OCI-LY7 (cell line): Measurements from ENCODE around the gene CST3. TPM values are rescaled to one million over a fixed set of nuclear protein-coding genes. Genes with fewer than 3 reads are reported as not detected.

Experiments used
- BruUV-seq: library from RNA; stranded (reverse); fragments of 400-500 nt; replicated peaks from 2 replicates; lab custom pipeline; 2021; lab: Mats Ljungman, UMichigan
- CTCF ChIA-PET: fragments of 300-600 bp; sonication (Branson Sonifier 250); formaldehyde crosslinking; loops from one replicate; lab custom pipeline; 2022; ENCODE audit warnings: antibody characterized with exemption; ENCODE audit not compliant: unreplicated experiment; lab: Charles Lee
- POLR2A ChIA-PET: fragments of 300-600 bp; sonication (Branson Sonifier 250); formaldehyde crosslinking; loops from one replicate; lab custom pipeline; 2022; ENCODE audit warnings: antibody characterized with exemption; lab: Charles Lee
- DNase-seq: peaks from one replicate; pipeline ENCODE4 v3.0.0-alpha.2; 2015; ENCODE audit warnings: low spot score
- H2AFZ ChIP-seq: fragments of 200-600 bp; sonication (generic), shearing (Covaris generic); 2 replicates; pipeline ENCODE4 v1.6.1; 2014; ENCODE audit warnings: mild to moderate bottlenecking, antibody characterized with exemption, low read length, moderate library complexity
- H3K27ac ChIP-seq: fragments of 200-600 bp; sonication (generic); 2 replicates; pipeline ENCODE4 v1.5.1; 2014; ENCODE audit warnings: mixed run types, low read depth, mild to moderate bottlenecking, moderate library complexity, low read length, inconsistent platforms; ENCODE audit not compliant: poor library complexity, severe bottlenecking
- H3K36me3 ChIP-seq: fragments of 200-600 bp; sonication (generic); 2 replicates; pipeline ENCODE4 v1.6.1; 2014; ENCODE audit warnings: mild to moderate bottlenecking, antibody characterized with exemption, low read length, moderate library complexity, mixed read lengths; ENCODE audit not compliant: insufficient read depth
- H3K4me1 ChIP-seq: fragments of 200-600 bp; sonication (generic); 2 replicates; pipeline ENCODE4 v1.5.1; 2014; ENCODE audit warnings: mild to moderate bottlenecking, low read length; ENCODE audit not compliant: insufficient read depth, poor library complexity, severe bottlenecking
- H3K4me2 ChIP-seq: fragments of 200-600 bp; sonication (generic); 2 replicates; pipeline ENCODE4 v1.6.1; 2014; ENCODE audit warnings: mild to moderate bottlenecking, low read length
- H3K4me3 ChIP-seq: fragments of 200-600 bp; sonication (generic); 2 replicates; pipeline ENCODE4 v1.5.1; 2014; ENCODE audit warnings: mild to moderate bottlenecking, low read depth, low read length; ENCODE audit not compliant: poor library complexity, severe bottlenecking
- H3K79me2 ChIP-seq: fragments of 200-600 bp; sonication (generic); 2 replicates; pipeline ENCODE4 v1.6.1; 2016; ENCODE audit warnings: low read depth, mild to moderate bottlenecking, low read length, moderate library complexity, mixed read lengths; ENCODE audit not compliant: insufficient read depth
- H3K9me2 ChIP-seq: fragments of 200-600 bp; sonication (generic); 2 replicates; pipeline ENCODE4 v1.6.1; 2016; ENCODE audit warnings: mild to moderate bottlenecking, low read length, mixed read lengths; ENCODE audit not compliant: insufficient read depth
- H3K9me3 ChIP-seq: fragments of 200-600 bp; sonication (generic); 2 replicates; pipeline ENCODE4 v1.6.1; 2014; ENCODE audit warnings: mild to moderate bottlenecking, mixed run types, low read length, mixed read lengths
- H4K20me1 ChIP-seq: fragments of 200-600 bp; sonication (generic); 2 replicates; pipeline ENCODE4 v1.6.1; 2014; ENCODE audit warnings: mild to moderate bottlenecking, antibody characterized with exemption, low read length, moderate library complexity, mixed read lengths; ENCODE audit not compliant: insufficient read depth
- CTCF ChIP-seq: fragments of 200-600 bp; sonication (generic); conservative IDR thresholded peaks from 2 replicates; pipeline ENCODE4 v1.5.1; 2014; ENCODE audit warnings: mild to moderate bottlenecking, antibody characterized with exemption, low read length, moderate library complexity, mixed read lengths
- EZH2phosphoT487 ChIP-seq: fragments of 200-600 bp; sonication (generic); IDR thresholded peaks from 2 replicates; pipeline ENCODE4 v1.6.1; 2018; ENCODE audit warnings: low read depth, borderline replicate concordance, mild to moderate bottlenecking, mixed run types, antibody characterized with exemption, low read length, moderate library complexity, mixed read lengths
- intact Hi-C: fragments of 100-400 bp; cut with micrococcal nuclease; formaldehyde crosslinking; loops from one replicate; pipeline ENCODE4 v1.10.0; 2022; ENCODE audit not compliant: unreplicated experiment
- total RNA-seq, 2 experiments: library from RNA; depleted of rRNA in 1 of 2; stranded (reverse); fragments of >200 nt in 1 of 2; shearing (Covaris generic) in 1 of 2; gene quantifications; 2 replicates each; pipeline ENCODE4 v1.2.3, GENCODE V29; 2014 to 2022

The CST3 gene
- total RNA-seq, 2 experiments from 2014 or later = not detected

- Histone ChIP-seq H3K36me3 (no peaks in the 10 kb centered on the region), H3K9me3 (no peaks in the 10 kb centered on the region), H4K20me1 (no peaks in the 10 kb centered on the region), H3K9me2 (no peaks in the 10 kb centered on the region), H3K27ac (no peak overlapping the region), H3K79me2 (no peaks in the 10 kb centered on the region), H3K4me1 (no peaks in the 10 kb centered on the region), H3K4me2 (no peak overlapping the region), H3K4me3 (no peak overlapping the region), H2AFZ (no peak overlapping the region)
- BruUV-seq = no TSS peak
- TF ChIP-seq EZH2phosphoT487 (no peak), CTCF (no peak)
- intact Hi-C loops = no loop called here
- ChIA-PET CTCF (no interaction called here), POLR2A (no interaction called here)
- no peak for DNase-seq
Measured at GRCh38 chr20:23680146-23680545, 42.4 kb upstream of the CST3 start.

- H3K4me2 ChIP-seq = no peak overlapping the region
- H4K20me1 ChIP-seq = no peaks in the 10 kb centered on the region
- ChIA-PET POLR2A (no interaction called here), CTCF (no interaction called here)
- no peak overlapping the region for H3K4me3 ChIP-seq
- BruUV-seq = no TSS peak
- TF ChIP-seq EZH2phosphoT487 = no peak
- TF ChIP-seq CTCF = no peak
- H3K9me3 ChIP-seq = no peaks in the 10 kb centered on the region
- no peak for DNase-seq
- no peaks in the 10 kb centered on the region for H3K4me1 ChIP-seq
- intact Hi-C loops = no loop called here
- no peaks in the 10 kb centered on the region for H3K79me2 ChIP-seq
- no peaks in the 10 kb centered on the region for H3K9me2 ChIP-seq
- no peak overlapping the region for H3K27ac ChIP-seq
- H3K36me3 ChIP-seq = no peaks in the 10 kb centered on the region
- H2AFZ ChIP-seq = no peak overlapping the region
Measured at GRCh38 chr20:23679133-23680092, 41.7 kb upstream of the CST3 start.

- H3K4me1 ChIP-seq = no peaks in the 10 kb centered on the region
- POLR2A ChIA-PET = no interaction called here
- H2AFZ ChIP-seq = no peak overlapping the region
- no peaks in the 10 kb centered on the region for H3K79me2 ChIP-seq
- no peaks in the 10 kb centered on the region for H3K9me3 ChIP-seq
- no peak overlapping the region for H3K4me2 ChIP-seq
- intact Hi-C loops = no loop called here
- no peaks in the 10 kb centered on the region for H4K20me1 ChIP-seq
- DNase-seq = no peak
- no peak overlapping the region for H3K27ac ChIP-seq
- H3K4me3 ChIP-seq = no peak overlapping the region
- TF ChIP-seq EZH2phosphoT487 (no peak), CTCF (no peak)
- CTCF ChIA-PET = no interaction called here
- H3K9me2 ChIP-seq = no peaks in the 10 kb centered on the region
- BruUV-seq = no TSS peak
- H3K36me3 ChIP-seq = no peaks in the 10 kb centered on the region
Measured at GRCh38 chr20:23673209-23673608, 35.5 kb upstream of the CST3 start.
